Purkinje cell (primary cell): Measurements from ENCODE around the gene MILR1. TPM values are rescaled to one million over a fixed set of nuclear protein-coding genes. Genes with fewer than 3 reads are reported as not detected.

Experiments
- polyA plus RNA-seq: library from polyadenylated mRNA; unstranded; fragments of >200 nt; fragmentation: Nextera tagmentation; gene quantifications from 2 replicates; pipeline ENCODE4 v1.2.1, GENCODE V29; 2014

Gene MILR1
- polyA plus RNA-seq = not detected in 2 replicates

GRCh38 chr17:64448665-64449512 is at the start of gene MILR1:
Gene MILR1 (plus strand): TSS chr17:64449115. CDS start chr17:64449169, 54 bp downstream.

GRCh38 chr17:64496786-64497564 is 48.1 kb downstream of the MILR1 start, which contains the start of gene POLG2:
Gene POLG2 (minus strand): TSS chr17:64497054. CDS start chr17:64496968, 86 bp downstream.

GRCh38 chr17:64506201-64506575 is 57.3 kb downstream of the MILR1 start, which contains the start of gene DDX5:
Gene DDX5 (minus strand): TSS chr17:64506289. CDS start chr17:64506119, 170 bp downstream.

GRCh38 chr17:64506576-64507412 is 57.9 kb downstream of the MILR1 start, which contains the start of gene CEP95:
Gene CEP95 (plus strand): TSS chr17:64506977. CDS start chr17:64507098, 121 bp downstream.

Other genes starting within 250 kb of the MILR1 start
- 15.3 and 21.9 TPM in 2 replicates for gene TEX2, start 185.9 kb upstream of the MILR1 start, polyA plus RNA-seq
- gene PECAM1, start 58.3 kb upstream of the MILR1 start, polyA plus RNA-seq = 1.0 TPM in 1 of 2 replicates, not detected in the other
- gene POLG2, start 47.9 kb downstream of the MILR1 start, polyA plus RNA-seq = 5.0 and 8.4 TPM in 2 replicates
- gene DDX5, start 57.2 kb downstream of the MILR1 start, polyA plus RNA-seq = 168 and 214 TPM in 2 replicates
- gene CEP95, start 57.9 kb downstream of the MILR1 start, polyA plus RNA-seq = 10.0 and 26.0 TPM in 2 replicates
- 4.6 and 12.9 TPM in 2 replicates for gene SMURF2, start 213.2 kb downstream of the MILR1 start, polyA plus RNA-seq